Measurements from ENCODE around the gene FOXQ1. TPM values are rescaled to one million over a fixed set of nuclear protein-coding genes. Genes with fewer than 3 reads are reported as not detected.

FOXQ1 gene
- total and polyA plus RNA-seq, 2 of the 13 experiments (the other 11 are each of a cell fraction or from before 2014, with no cell fraction given) = 35.2 to 39.8 TPM

DNA sequence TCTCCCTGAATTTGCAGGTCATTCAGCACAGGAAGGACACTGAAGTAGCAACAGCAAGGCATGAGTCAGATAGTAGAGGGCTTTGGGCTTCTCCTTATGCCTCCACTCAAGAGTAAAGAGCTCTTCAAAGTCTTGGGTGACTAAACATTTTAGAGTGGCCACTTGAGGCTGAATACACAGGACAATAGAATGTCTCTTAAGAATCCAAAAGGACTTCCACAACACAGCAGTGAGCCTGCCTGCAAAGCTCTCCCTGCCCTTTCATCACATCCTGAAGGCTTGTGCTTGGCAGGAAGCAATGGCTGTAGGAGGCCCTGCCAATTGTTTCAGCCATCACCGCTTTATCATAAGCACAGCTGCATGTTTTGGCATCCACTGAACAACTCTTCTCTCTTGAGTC lies 36.8 kb downstream of the FOXQ1 start:
- Histone ChIP-seq H2AFZ (ENCODE audit: low read length) (no peak overlapping the region), H4K20me1 (ENCODE audit: insufficient read depth, low read length) (no peaks in the 10 kb centered on the region), H3K36me3 (replicated peaks in 1 of 2; ENCODE audit: control insufficient read depth in 1 of 2, insufficient read depth in 2 of 2, low read length in 2 of 2) (no peaks in the 10 kb centered on the region), H3K4me3 (replicated peaks in 1 of 3; ENCODE audit: insufficient read depth in 1 of 3, low read depth in 2 of 3, low read length in 3 of 3) (no peak overlapping the region), H3K27me3 (ENCODE audit: control insufficient read depth in 1 of 2, insufficient read depth in 2 of 2, low read length in 2 of 2) (peaks cover 3 to 4% of the 10 kb centered on the region in 2 experiments; a peak in 2 of 5 replicates), H3K27ac (ENCODE audit: extremely low read length, insufficient read depth, low read length) (no peak overlapping the region), H3K4me1 (ENCODE audit: insufficient read depth, low read length) (no peaks in the 10 kb centered on the region), H3K9me3 (ENCODE audit: low read length) (peaks cover 27% of the 10 kb centered on the region), H3K79me2 (ENCODE audit: insufficient read depth, low read length) (no peaks in the 10 kb centered on the region), H3K9ac (ENCODE audit: insufficient read depth, low read depth, low read length) (no peak overlapping the region), H3K4me2 (ENCODE audit: low read depth, low read length) (no peak overlapping the region)
- TF ChIP-seq ZNF350 (CRISPR knock-in tag; IDR thresholded peaks at IDR 0.05; ENCODE audit: borderline replicate concordance, low read depth) (no peak), NFE2L1 (CRISPR knock-in tag; IDR thresholded peaks at IDR 0.05; ENCODE audit: borderline replicate concordance) (no peak), ZNF768 (CRISPR knock-in tag; IDR thresholded peaks at IDR 0.05) (no peak), ZNF775 (CRISPR knock-in tag; IDR thresholded peaks at IDR 0.05; ENCODE audit: borderline replicate concordance) (no peak), MBNL3 (CRISPR knock-in tag; conservative IDR thresholded peaks at IDR 0.05) (no peak), EP300 (IDR thresholded peaks at IDR 0.05; ENCODE audit: low read depth in 2 of 2, low read length in 2 of 2) (no peak), EP300 (CRISPR knock-in tag; IDR thresholded peaks at IDR 0.05; ENCODE audit: borderline replicate concordance) (no peak), HNF4A (CRISPR knock-in tag; IDR thresholded peaks at IDR 0.05) (no peak), GTF2F1 (IDR thresholded peaks at IDR 0.05; ENCODE audit: low read length) (no peak), ELF1 (CRISPR knock-in tag; IDR thresholded peaks at IDR 0.05) (no peak), ZNF781 (CRISPR knock-in tag; IDR thresholded peaks at IDR 0.05; ENCODE audit: borderline replicate concordance, not compliant biosample characterization) (no peak), TCF7 (IDR thresholded peaks at IDR 0.05; ENCODE audit: low read depth) (no peak)
- TF ChIP-seq, protein P1, sequence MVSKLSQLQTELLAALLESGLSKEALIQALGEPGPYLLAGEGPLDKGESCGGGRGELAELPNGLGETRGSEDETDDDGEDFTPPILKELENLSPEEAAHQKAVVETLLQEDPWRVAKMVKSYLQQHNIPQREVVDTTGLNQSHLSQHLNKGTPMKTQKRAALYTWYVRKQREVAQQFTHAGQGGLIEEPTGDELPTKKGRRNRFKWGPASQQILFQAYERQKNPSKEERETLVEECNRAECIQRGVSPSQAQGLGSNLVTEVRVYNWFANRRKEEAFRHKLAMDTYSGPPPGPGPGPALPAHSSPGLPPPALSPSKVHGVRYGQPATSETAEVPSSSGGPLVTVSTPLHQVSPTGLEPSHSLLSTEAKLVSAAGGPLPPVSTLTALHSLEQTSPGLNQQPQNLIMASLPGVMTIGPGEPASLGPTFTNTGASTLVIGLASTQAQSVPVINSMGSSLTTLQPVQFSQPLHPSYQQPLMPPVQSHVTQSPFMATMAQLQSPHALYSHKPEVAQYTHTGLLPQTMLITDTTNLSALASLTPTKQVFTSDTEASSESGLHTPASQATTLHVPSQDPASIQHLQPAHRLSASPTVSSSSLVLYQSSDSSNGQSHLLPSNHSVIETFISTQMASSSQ (IDR thresholded peaks at IDR 0.05; ENCODE audit: low read depth) = no peak
- TF ChIP-seq, protein P1 (CRISPR knock-in tag; IDR thresholded peaks at IDR 0.05; ENCODE audit: borderline replicate concordance) = no peak
- TF ChIP-seq, protein P2, sequence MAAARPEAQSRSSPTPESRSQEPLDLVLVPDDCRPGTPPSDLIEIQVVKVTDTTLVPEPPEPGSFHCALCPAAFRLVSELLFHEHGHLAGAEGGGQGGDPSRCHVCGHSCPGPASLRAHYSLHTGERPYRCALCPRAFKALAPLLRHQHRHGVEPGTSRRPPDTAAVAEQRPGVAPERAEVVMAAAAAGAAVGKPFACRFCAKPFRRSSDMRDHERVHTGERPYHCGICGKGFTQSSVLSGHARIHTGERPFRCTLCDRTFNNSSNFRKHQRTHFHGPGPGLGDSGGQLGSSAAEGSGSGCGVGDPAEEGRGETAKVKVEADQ (CRISPR knock-in tag; IDR thresholded peaks at IDR 0.05; ENCODE audit: borderline replicate concordance) = no peak
- ChIA-PET POLR2A (no interaction called here), CTCF (ENCODE audit: low intra/inter-chr PET ratio, low total read pairs) (no interaction called here)
- 35% methylated on average over 1 of the region's 1 CpG for WGBS (ENCODE audit: low lambda C conversion rate)
- no peak for FAIRE-seq
- DNase-seq (ENCODE audit: low spot score) = no peak
- in situ Hi-C loops (cut with HindIII; ENCODE audit: extremely low pct_ligation_motif_present, low pct_unique_long_range_greater_than_20kb) = no loop called here
- no peak for ATAC-seq
- no TSS peak for BruUV-seq (replicated peaks)
- intact Hi-C loops (cut with micrococcal nuclease; ENCODE audit: unreplicated experiment) = no loop called here
